ENCODE results near the gene RAB40C.

The RAB40C gene

GRCh38 chr16:553601-554296, 36.1 kb upstream of the RAB40C start:
- H3K27ac ChIP-seq (replicated peaks) = no peak overlapping the region
- H3K4me3 ChIP-seq (replicated peaks; ENCODE audit: insufficient read depth, low read length) = no peak overlapping the region
- TF ChIP-seq GABPA (IDR thresholded peaks at IDR 0.05; ENCODE audit: low read depth) (no peak), CTCF (IDR thresholded peaks at IDR 0.05; ENCODE audit: insufficient read depth, low read length) (no peak), REST (IDR thresholded peaks at IDR 0.05; ENCODE audit: insufficient replicate concordance, low read depth) (no peak), SPI1 (IDR thresholded peaks at IDR 0.05; ENCODE audit: borderline replicate concordance, low read depth) (no peak), POLR2AphosphoS5 (IDR thresholded peaks at IDR 0.05; ENCODE audit: low read depth) (no peak)
- DNase-seq (ENCODE audit: low read depth in 1 of 2, low spot score in 1 of 2) = no peak
- H3K27me3 ChIP-seq (ENCODE audit: insufficient read depth, poor library complexity, severe bottlenecking) = no peaks in the 10 kb centered on the region

GRCh38 chr16:554297-554621, 35.6 kb upstream of the RAB40C start:
- no peak for DNase-seq (ENCODE audit: low read depth in 1 of 2, low spot score in 1 of 2)
- TF ChIP-seq REST (IDR thresholded peaks at IDR 0.05; ENCODE audit: insufficient replicate concordance, low read depth) (no peak), GABPA (IDR thresholded peaks at IDR 0.05; ENCODE audit: low read depth) (no peak), CTCF (IDR thresholded peaks at IDR 0.05; ENCODE audit: insufficient read depth, low read length) (no peak), SPI1 (IDR thresholded peaks at IDR 0.05; ENCODE audit: borderline replicate concordance, low read depth) (no peak), POLR2AphosphoS5 (IDR thresholded peaks at IDR 0.05; ENCODE audit: low read depth) (no peak)
- Histone ChIP-seq H3K27me3 (ENCODE audit: insufficient read depth, poor library complexity, severe bottlenecking) (peaks cover 5% of the 10 kb centered on the region), H3K4me3 (replicated peaks; ENCODE audit: insufficient read depth, low read length) (no peak overlapping the region), H3K27ac (replicated peaks) (no peak overlapping the region)

- H3K27me3 ChIP-seq (ENCODE audit: insufficient read depth, poor library complexity, severe bottlenecking) = peaks cover 10% of the 10 kb centered on the region
- H3K27ac ChIP-seq (replicated peaks) = no peak overlapping the region
- no peak overlapping the region for H3K4me3 ChIP-seq (replicated peaks; ENCODE audit: insufficient read depth, low read length)
- no peak for DNase-seq (ENCODE audit: low read depth in 1 of 2, low spot score in 1 of 2)
- TF ChIP-seq CTCF (IDR thresholded peaks at IDR 0.05; ENCODE audit: insufficient read depth, low read length) (no peak), GABPA (IDR thresholded peaks at IDR 0.05; ENCODE audit: low read depth) (no peak), POLR2AphosphoS5 (IDR thresholded peaks at IDR 0.05; ENCODE audit: low read depth) (no peak), REST (IDR thresholded peaks at IDR 0.05; ENCODE audit: insufficient replicate concordance, low read depth) (no peak)
Measured at GRCh38 chr16:554640-555365, 35.1 kb upstream of the RAB40C start.

All from HL-60 (cell line).